HG02943 (cell line): ENCODE measurements around the gene YIF1B.
"Not testable (repeated sequence)": the region's sequence is repeated elsewhere in the genome, so short reads cannot be mapped to it uniquely, and the experiment has no call there.

ENCODE experiments used
- ATAC-seq: cut with Tn5 transposase; IDR thresholded peaks from one replicate; pipeline ENCODE4 v1.9.1; 2021; ENCODE audit warnings: mild to moderate bottlenecking, low read depth, moderate library complexity; ENCODE audit not compliant: unreplicated experiment

The YIF1B gene

GRCh38 chr19:38315657-38316476 is at the start of gene YIF1B:
YIF1B (minus strand) TSS chr19:38315947; CDS start chr19:38315917, 30 bp downstream.
- ATAC-seq = peak; percentile 83

GRCh38 chr19:38362946-38363688 is 47.4 kb upstream of the YIF1B start:
- not testable (repeated sequence) for ATAC-seq

- no peak for ATAC-seq
These were observed 46.6 kb upstream of the YIF1B start for GRCh38 chr19:38362076-38362945.

- no peak for ATAC-seq
These were observed 45.9 kb upstream of the YIF1B start for GRCh38 chr19:38361633-38362075.

- ATAC-seq = no peak
These were observed 45.3 kb upstream of the YIF1B start for GRCh38 chr19:38360839-38361631.

- ATAC-seq = no peak
These were observed 44.6 kb upstream of the YIF1B start for GRCh38 chr19:38360351-38360750.

GRCh38 chr19:38359242-38360021 is 43.7 kb upstream of the YIF1B start:
- ATAC-seq = no peak

- ATAC-seq = no peak
These were observed 42.3 kb upstream of the YIF1B start for GRCh38 chr19:38358071-38358470.

GRCh38 chr19:38355728-38356725 is 40.3 kb upstream of the YIF1B start:
- no peak for ATAC-seq

- no peak for ATAC-seq
These were observed 36.9 kb upstream of the YIF1B start for GRCh38 chr19:38352611-38353010.

GRCh38 chr19:38351865-38352395 is 36.2 kb upstream of the YIF1B start:
- no peak for ATAC-seq

GRCh38 chr19:38350883-38351282 is 35.1 kb upstream of the YIF1B start:
- ATAC-seq = no peak

GRCh38 chr19:38346837-38347236 is 31.1 kb upstream of the YIF1B start:
- ATAC-seq = no peak

- no peak for ATAC-seq
These were observed 25.2 kb upstream of the YIF1B start for GRCh38 chr19:38340927-38341326.

- ATAC-seq = not testable (repeated sequence)
These were observed 23.3 kb upstream of the YIF1B start for GRCh38 chr19:38339011-38339410.

GRCh38 chr19:38337360-38337653 is 21.6 kb upstream of the YIF1B start:
- no peak for ATAC-seq

- ATAC-seq = peak; percentile 44
These were observed 21.1 kb upstream of the YIF1B start for GRCh38 chr19:38336638-38337359.
